H9 (cell line): ENCODE measurements around the gene MAD1L1. TPM values are rescaled to one million over a fixed set of nuclear protein-coding genes. Genes with fewer than 3 reads are reported as not detected.

ENCODE experiments used
- DNase-seq: peaks from one replicate; pipeline ENCODE4 v3.0.0-alpha.2; 2017
- H2AFZ ChIP-seq: one replicate; pipeline ENCODE4 v1.6.1; 2013; ENCODE audit warnings: mild to moderate bottlenecking, low read length, control low read depth, moderate library complexity
- H2AK5ac ChIP-seq: 2 replicates; pipeline ENCODE4 v1.6.1; 2013; ENCODE audit warnings: low read length, control low read depth, mixed read lengths; ENCODE audit not compliant: insufficient read length
- H2BK120ac ChIP-seq: one replicate; pipeline ENCODE4 v1.6.1; 2013; ENCODE audit warnings: low read depth, mild to moderate bottlenecking, low read length, control low read depth, inconsistent platforms; ENCODE audit not compliant: poor library complexity, severe bottlenecking
- H2BK12ac ChIP-seq: 2 replicates; pipeline ENCODE4 v1.6.1; 2013; ENCODE audit warnings: low read length, control low read depth, mixed read lengths, low read depth; ENCODE audit not compliant: insufficient read length
- H2BK15ac ChIP-seq: 2 replicates; pipeline ENCODE4 v1.6.1; 2013; ENCODE audit warnings: low read depth, low read length, control low read depth
- H2BK20ac ChIP-seq: one replicate; pipeline ENCODE4 v1.6.1; 2013; ENCODE audit warnings: low read depth, mild to moderate bottlenecking, low read length, control low read depth, inconsistent platforms; ENCODE audit not compliant: poor library complexity, severe bottlenecking
- H2BK5ac ChIP-seq: 2 replicates; pipeline ENCODE4 v1.6.1; 2013; ENCODE audit warnings: low read length, control low read depth, mixed read lengths; ENCODE audit not compliant: insufficient read length
- H3K14ac ChIP-seq: 2 replicates; pipeline ENCODE4 v1.6.1; 2013; ENCODE audit warnings: low read length, control low read depth; ENCODE audit not compliant: insufficient read depth
- H3K18ac ChIP-seq: 2 replicates; pipeline ENCODE4 v1.6.1; 2013; ENCODE audit warnings: low read depth, mild to moderate bottlenecking, mixed read lengths, low read length, control low read depth; ENCODE audit not compliant: insufficient read length
- H3K23ac ChIP-seq: 2 replicates; pipeline ENCODE4 v1.6.1; 2013; ENCODE audit warnings: low read length, control low read depth, mixed read lengths, low read depth; ENCODE audit not compliant: insufficient read length
- H3K23me2 ChIP-seq: 2 replicates; pipeline ENCODE4 v1.6.1; 2013; ENCODE audit warnings: low read depth, mild to moderate bottlenecking, mixed read lengths, low read length, control low read depth; ENCODE audit not compliant: insufficient read length, poor library complexity, severe bottlenecking
- H3K27ac ChIP-seq: 2 replicates; pipeline ENCODE4 v1.5.1; 2013; ENCODE audit warnings: low read length, control low read depth, mixed read lengths, low read depth; ENCODE audit not compliant: insufficient read length
- H3K27me3 ChIP-seq: 2 replicates; pipeline ENCODE4 v1.6.1; 2013; ENCODE audit warnings: low read length, control low read depth, inconsistent platforms; ENCODE audit not compliant: insufficient read depth
- H3K4ac ChIP-seq: 2 replicates; pipeline ENCODE4 v1.6.1; 2013; ENCODE audit warnings: low read depth, mild to moderate bottlenecking, control low read depth, inconsistent platforms, low read length, moderate library complexity
- H3K4me1 ChIP-seq: 2 replicates; pipeline ENCODE4 v1.6.1; 2013; ENCODE audit warnings: low read length, control low read depth, inconsistent platforms; ENCODE audit not compliant: insufficient read depth
- H3K4me2 ChIP-seq: 2 replicates; pipeline ENCODE4 v1.6.1; 2013; ENCODE audit warnings: low read length, control low read depth, mixed read lengths; ENCODE audit not compliant: insufficient read length, insufficient read depth
- H3K56ac ChIP-seq: 2 replicates; pipeline ENCODE4 v1.6.1; 2013; ENCODE audit warnings: low read depth, mild to moderate bottlenecking, mixed read lengths, low read length, control low read depth; ENCODE audit not compliant: insufficient read length
- H3K79me1 ChIP-seq: 2 replicates; pipeline ENCODE4 v1.6.1; 2013; ENCODE audit warnings: low read depth, mild to moderate bottlenecking, moderate library complexity, low read length, control low read depth, inconsistent platforms; ENCODE audit not compliant: insufficient read depth, poor library complexity, severe bottlenecking
- H3K79me2 ChIP-seq: 2 replicates; pipeline ENCODE4 v1.6.1; 2013; ENCODE audit warnings: low read length, control low read depth, inconsistent platforms; ENCODE audit not compliant: insufficient read depth
- H3K9ac ChIP-seq: 2 replicates; pipeline ENCODE4 v1.6.1; 2013; ENCODE audit warnings: low read length, control low read depth, mixed read lengths; ENCODE audit not compliant: insufficient read length; ENCODE audit errors: extremely low read depth
- H3K9me3 ChIP-seq: one replicate; pipeline ENCODE4 v1.6.1; 2013; ENCODE audit warnings: low read depth, low read length, inconsistent platforms; ENCODE audit not compliant: control insufficient read depth
- H3T11ph ChIP-seq: one replicate; pipeline ENCODE4 v1.6.1; 2013; ENCODE audit warnings: mild to moderate bottlenecking, low read length, control low read depth, inconsistent platforms
- H4K20me1 ChIP-seq: one replicate; pipeline ENCODE4 v1.6.1; 2013; ENCODE audit not compliant: control insufficient read depth, insufficient read length, insufficient read depth
- H4K5ac ChIP-seq: 2 replicates; pipeline ENCODE4 v1.6.1; 2013; ENCODE audit warnings: low read depth, mild to moderate bottlenecking, mixed read lengths, low read length, control low read depth; ENCODE audit not compliant: insufficient read length
- H4K8ac ChIP-seq: replicated peaks from 2 replicates; pipeline ENCODE4 v1.6.1; 2013; ENCODE audit warnings: low read length, control low read depth, mixed read lengths, low read depth; ENCODE audit not compliant: insufficient read length
- H4K91ac ChIP-seq: 2 replicates; pipeline ENCODE4 v1.6.1; 2013; ENCODE audit warnings: low read depth, mild to moderate bottlenecking, moderate library complexity, mixed read lengths, low read length, control low read depth; ENCODE audit not compliant: insufficient read length
- H3K27ac Mint-ChIP-seq, 3 experiments: 2 replicates in 2 of 3; 3 replicates in 1 of 3; pipeline ENCODE4 v1.8.0; 2020 to 2021; ENCODE audit warnings: mixed read lengths in 3 of 3, mild to moderate bottlenecking in 1 of 3, moderate library complexity in 1 of 3
- H3K27me3 Mint-ChIP-seq: 2 replicates; pipeline ENCODE4 v1.8.0; 2021; ENCODE audit warnings: low read depth, mild to moderate bottlenecking, moderate library complexity, mixed read lengths
- H3K36me3 Mint-ChIP-seq, 3 experiments: 2 replicates in 2 of 3; 3 replicates in 1 of 3; pipeline ENCODE4 v1.8.0; 2020 to 2021; ENCODE audit warnings: low read depth in 3 of 3, mixed read lengths in 3 of 3; ENCODE audit not compliant: insufficient read depth in 1 of 3
- H3K4me1 Mint-ChIP-seq, 2 experiments: 2 replicates each; pipeline ENCODE4 v1.8.0; 2020; ENCODE audit warnings: mixed read lengths in 2 of 2
- H3K4me3 Mint-ChIP-seq, 2 experiments: 2 replicates in 1 of 2; 3 replicates in 1 of 2; pipeline ENCODE4 v1.8.0; 2020 to 2021; ENCODE audit warnings: mild to moderate bottlenecking in 2 of 2, mixed read lengths in 2 of 2, moderate library complexity in 1 of 2
- H3K9me3 Mint-ChIP-seq, 2 experiments: 2 replicates in 1 of 2; 3 replicates in 1 of 2; pipeline ENCODE4 v1.8.0; 2020; ENCODE audit warnings: mild to moderate bottlenecking in 2 of 2, mixed read lengths in 2 of 2, moderate library complexity in 1 of 2
- CTCF ChIP-seq: fragments of 200-600 bp; sonication (generic); conservative IDR thresholded peaks from 3 replicates; pipeline ENCODE4 v1.8.0; 2021; ENCODE audit warnings: antibody characterized with exemption, mild to moderate bottlenecking
- WGBS: extraction: QIAGEN DNeasy Blood & Tissue Kit; methylation state at CpG from one replicate; pipeline ENCODE4 v1.1.7; 2013; ENCODE audit warnings: missing lambda C conversion rate, low lambda C conversion rate, mixed read lengths; ENCODE audit not compliant: insufficient read length; ENCODE audit errors: extremely low coverage; 5-methylcytosine and 5-hydroxymethylcytosine counted together
- total RNA-seq: library from RNA; stranded (reverse); gene quantifications from 2 replicates; pipeline ENCODE4 v1.2.1, GENCODE V29; 2021

MAD1L1 gene
- total RNA-seq, 1 experiment from 2014 or later = 39.0 TPM

- Histone ChIP-seq H3K4me2 (no peak overlapping the region), H3K14ac (no peak overlapping the region), H2AK5ac (no peak overlapping the region), H4K8ac (no peak overlapping the region), H2BK15ac (no peak overlapping the region), H3K79me2 (no peaks in the 10 kb centered on the region), H3K4ac (no peak overlapping the region), H2BK120ac (no peak overlapping the region), H3K9me3 (no peaks in the 10 kb centered on the region), H4K20me1 (no peaks in the 10 kb centered on the region), H2BK5ac (no peak overlapping the region), H3K9ac (no peak overlapping the region), H4K91ac (no peak overlapping the region), H3K23ac (no peak overlapping the region), H2BK20ac (no peak overlapping the region), H2BK12ac (no peak overlapping the region), H3K27ac (no peak overlapping the region), H4K5ac (no peak overlapping the region), H3K4me1 (no peaks in the 10 kb centered on the region), H3K56ac (no peak overlapping the region), H3K18ac (no peak overlapping the region), H3K23me2 (no peaks in the 10 kb centered on the region), H2AFZ (no peak overlapping the region), H3K79me1 (no peaks in the 10 kb centered on the region), H3K27me3 (no peaks in the 10 kb centered on the region), H3T11ph (no peak overlapping the region)
- Mint-ChIP-seq H3K27ac (no peak overlapping the region; a peak in 2 of 7 replicates), H3K27me3 (no peaks in the 10 kb centered on the region; the same call in none of the 2 replicates), H3K9me3 (no peaks in the 10 kb centered on the region), H3K36me3 (no peaks in the 10 kb centered on the region; a peak in 1 of 7 replicates), H3K4me3 (no peak overlapping the region; a peak in 1 of 5 replicates), H3K4me1 (peaks cover 2 to 6% of the 10 kb centered on the region in 2 experiments; a peak in 3 of 4 replicates)
- no peak for DNase-seq
- TF ChIP-seq CTCF = no peak
- WGBS = no CpG with 5 or more reads among the region's 25 CpGs
These were observed 421.5 kb downstream of the MAD1L1 start for GRCh38 chr7:1810961-1811849.
